ENCODE measurements around the gene VWA1.
A peak's percentile ranks its signal among the peaks of the same experiment; 100 is the strongest.

Gene VWA1

DNA sequence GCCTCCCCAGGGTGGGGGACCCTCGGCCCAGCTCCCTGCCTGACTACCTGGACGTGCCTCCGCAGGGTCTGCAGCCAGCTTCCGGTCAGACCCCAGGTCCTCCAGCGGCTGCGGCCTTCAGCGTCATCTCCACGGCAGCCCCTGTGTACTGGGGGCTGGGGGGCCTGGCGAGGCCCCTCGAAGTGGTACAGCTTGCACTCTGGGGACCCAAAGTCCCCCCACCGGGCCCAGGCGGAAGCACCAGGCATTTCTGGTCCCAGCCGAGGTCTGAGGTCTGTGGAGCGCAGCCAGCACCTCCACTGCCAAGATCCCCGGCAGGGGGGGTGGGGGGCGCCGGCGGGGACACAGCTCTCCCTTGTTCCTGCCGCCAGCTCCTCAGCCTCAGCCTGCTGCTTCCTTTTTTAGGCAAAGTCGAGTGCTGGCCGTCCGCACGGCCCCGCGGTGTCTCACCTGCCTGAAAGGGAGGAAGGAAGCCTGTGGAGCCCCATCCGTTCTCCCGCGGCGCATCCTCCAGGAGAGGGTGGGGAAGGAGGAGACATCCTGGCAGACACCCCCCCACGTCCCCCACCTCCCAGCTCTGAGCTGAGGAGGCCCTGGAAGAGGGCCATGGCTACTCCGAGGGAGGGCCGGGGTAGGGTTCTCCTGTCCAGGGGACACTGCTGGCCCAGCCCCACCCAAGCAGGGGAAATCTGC lies 1.2 kb upstream of the VWA1 start:
- Histone ChIP-seq H3K4me1 (ENCODE audit: control insufficient read depth, insufficient read depth, low read length) (peaks cover 7% of the 10 kb centered on the region), H3K9me3 (ENCODE audit: control insufficient read depth, insufficient read depth, low read length) (no peaks in the 10 kb centered on the region), H3K9ac (ENCODE audit: low read depth, low read length) (peak overlapping the region; percentile 70), H3K4me3 (ENCODE audit: low read depth, low read length) (no peak overlapping the region), H3K27me3 (ENCODE audit: control insufficient read depth, insufficient read depth, low read length) (peaks cover 3% of the 10 kb centered on the region), H3K36me3 (ENCODE audit: control insufficient read depth, insufficient read depth, low read length) (peaks cover 3% of the 10 kb centered on the region)

DNA sequence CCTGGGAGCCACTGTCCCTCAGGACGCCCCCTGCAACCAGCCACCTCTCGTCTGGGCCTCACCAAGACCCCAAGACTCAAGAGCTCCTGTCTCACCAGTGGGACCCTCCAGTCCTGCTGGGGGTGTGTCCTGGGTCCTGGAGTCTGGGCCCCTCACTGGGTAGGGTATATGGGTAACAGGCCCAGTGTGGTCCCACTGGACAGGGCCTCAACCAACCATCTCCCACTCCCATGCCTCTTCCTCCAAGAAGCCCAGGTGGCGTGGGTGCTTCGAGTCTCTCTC lies 725 bp upstream of the VWA1 start:
- peak overlapping the region; percentile 66 for H3K4me3 ChIP-seq (ENCODE audit: low read depth, low read length)
- no peaks in the 10 kb centered on the region for H3K9me3 ChIP-seq (ENCODE audit: control insufficient read depth, insufficient read depth, low read length)
- H3K9ac ChIP-seq (ENCODE audit: low read depth, low read length): peak overlapping the region; percentile 70
- H3K36me3 ChIP-seq (ENCODE audit: control insufficient read depth, insufficient read depth, low read length): peaks cover 3% of the 10 kb centered on the region
- peaks cover 7% of the 10 kb centered on the region for H3K4me1 ChIP-seq (ENCODE audit: control insufficient read depth, insufficient read depth, low read length)
- H3K27me3 ChIP-seq (ENCODE audit: control insufficient read depth, insufficient read depth, low read length): peaks cover 3% of the 10 kb centered on the region

DNA sequence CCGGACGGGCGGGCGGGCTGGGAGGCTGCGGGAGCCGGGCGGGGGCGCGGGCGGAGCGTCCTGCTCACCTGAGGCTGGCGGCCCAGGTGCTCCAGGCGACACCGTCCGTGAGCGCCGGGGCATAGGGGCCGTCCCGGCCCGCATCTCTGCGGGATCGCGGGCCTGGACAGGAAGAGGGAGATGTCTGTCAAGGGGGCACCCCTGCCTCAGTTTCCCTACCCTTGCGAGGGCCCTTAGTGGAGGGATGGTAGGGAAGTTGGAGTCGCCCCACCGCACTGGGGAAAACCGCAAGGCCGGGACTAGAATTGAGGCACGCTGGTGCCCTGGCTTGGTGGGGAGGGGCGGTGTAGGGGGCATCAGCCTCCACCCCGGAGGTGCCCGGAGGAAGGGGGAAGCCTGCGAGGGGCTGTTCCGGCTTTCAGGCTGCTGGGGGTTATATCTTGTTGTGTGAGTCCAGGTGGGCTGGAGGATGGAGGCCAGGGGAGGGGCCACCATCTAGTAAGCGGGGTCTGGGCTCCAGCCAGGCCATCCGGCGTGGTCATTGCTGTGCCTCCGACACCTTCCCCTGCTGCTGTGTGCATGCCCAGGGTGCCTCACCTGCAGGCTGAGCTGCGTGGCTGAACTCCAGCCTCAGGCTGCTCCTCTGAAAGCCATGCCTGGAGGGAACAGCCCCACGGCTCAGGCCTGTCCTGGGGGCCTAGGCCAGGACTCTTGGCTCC lies 580 bp downstream of the VWA1 start:
- Histone ChIP-seq H3K4me3 (ENCODE audit: low read depth, low read length) (peak overlapping the region; percentile 53), H3K27me3 (ENCODE audit: control insufficient read depth, insufficient read depth, low read length) (peaks cover 3% of the 10 kb centered on the region), H3K36me3 (ENCODE audit: control insufficient read depth, insufficient read depth, low read length) (peaks cover 4% of the 10 kb centered on the region), H3K9me3 (ENCODE audit: control insufficient read depth, insufficient read depth, low read length) (no peaks in the 10 kb centered on the region), H3K4me1 (ENCODE audit: control insufficient read depth, insufficient read depth, low read length) (peaks cover 7% of the 10 kb centered on the region), H3K9ac (ENCODE audit: low read depth, low read length) (peak overlapping the region; percentile 49)

- H3K4me3 ChIP-seq (ENCODE audit: low read depth, low read length): peak overlapping the region; percentile 53
- H3K9me3 ChIP-seq (ENCODE audit: control insufficient read depth, insufficient read depth, low read length): no peaks in the 10 kb centered on the region
- peaks cover 5% of the 10 kb centered on the region for H3K36me3 ChIP-seq (ENCODE audit: control insufficient read depth, insufficient read depth, low read length)
- peaks cover 7% of the 10 kb centered on the region for H3K4me1 ChIP-seq (ENCODE audit: control insufficient read depth, insufficient read depth, low read length)
- peaks cover 3% of the 10 kb centered on the region for H3K27me3 ChIP-seq (ENCODE audit: control insufficient read depth, insufficient read depth, low read length)
- peak overlapping the region; percentile 49 for H3K9ac ChIP-seq (ENCODE audit: low read depth, low read length)
Observed at GRCh38 chr1:1436630-1437032, 1.1 kb downstream of the VWA1 start.

DNA sequence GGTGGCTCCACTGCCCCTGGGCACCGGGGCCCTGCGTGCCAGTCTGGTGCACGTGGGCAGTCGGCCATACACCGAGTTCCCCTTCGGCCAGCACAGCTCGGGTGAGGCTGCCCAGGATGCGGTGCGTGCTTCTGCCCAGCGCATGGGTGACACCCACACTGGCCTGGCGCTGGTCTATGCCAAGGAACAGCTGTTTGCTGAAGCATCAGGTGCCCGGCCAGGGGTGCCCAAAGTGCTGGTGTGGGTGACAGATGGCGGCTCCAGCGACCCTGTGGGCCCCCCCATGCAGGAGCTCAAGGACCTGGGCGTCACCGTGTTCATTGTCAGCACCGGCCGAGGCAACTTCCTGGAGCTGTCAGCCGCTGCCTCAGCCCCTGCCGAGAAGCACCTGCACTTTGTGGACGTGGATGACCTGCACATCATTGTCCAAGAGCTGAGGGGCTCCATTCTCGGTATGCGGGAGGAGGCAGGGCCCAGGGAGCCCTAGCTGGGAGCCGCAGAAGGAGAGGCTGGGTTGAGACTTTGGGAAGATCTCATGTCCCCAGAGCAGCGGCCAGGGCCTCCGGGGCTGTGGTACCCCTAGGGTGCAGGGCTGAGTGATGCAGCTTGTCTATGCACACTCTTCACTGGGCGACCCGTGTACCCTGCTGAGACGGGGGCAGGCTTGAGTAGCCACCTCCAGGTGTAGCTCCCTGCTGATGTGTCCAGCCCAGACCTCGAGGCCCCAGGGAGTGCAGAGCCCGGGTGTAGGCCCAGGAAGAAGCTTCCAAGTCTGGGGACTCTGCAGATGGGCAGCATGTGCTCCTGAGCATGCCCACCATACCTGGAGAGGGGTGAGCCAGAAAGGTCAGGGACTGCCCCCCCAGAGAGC lies 1.8 kb downstream of the VWA1 start:
- Histone ChIP-seq H3K9ac (ENCODE audit: low read depth, low read length) (no peak overlapping the region), H3K4me3 (ENCODE audit: low read depth, low read length) (no peak overlapping the region), H3K4me1 (ENCODE audit: control insufficient read depth, insufficient read depth, low read length) (peaks cover 7% of the 10 kb centered on the region), H3K36me3 (ENCODE audit: control insufficient read depth, insufficient read depth, low read length) (peaks cover 5% of the 10 kb centered on the region), H3K27me3 (ENCODE audit: control insufficient read depth, insufficient read depth, low read length) (peaks cover 3% of the 10 kb centered on the region), H3K9me3 (ENCODE audit: control insufficient read depth, insufficient read depth, low read length) (no peaks in the 10 kb centered on the region)

- peaks cover 5% of the 10 kb centered on the region for H3K36me3 ChIP-seq (ENCODE audit: control insufficient read depth, insufficient read depth, low read length)
- peak overlapping the region; percentile 12 for H3K9ac ChIP-seq (ENCODE audit: low read depth, low read length)
- H3K4me1 ChIP-seq (ENCODE audit: control insufficient read depth, insufficient read depth, low read length): peaks cover 7% of the 10 kb centered on the region
- no peak overlapping the region for H3K4me3 ChIP-seq (ENCODE audit: low read depth, low read length)
- H3K27me3 ChIP-seq (ENCODE audit: control insufficient read depth, insufficient read depth, low read length): peaks cover 3% of the 10 kb centered on the region
- no peaks in the 10 kb centered on the region for H3K9me3 ChIP-seq (ENCODE audit: control insufficient read depth, insufficient read depth, low read length)
Observed at GRCh38 chr1:1437904-1438376, 2.5 kb downstream of the VWA1 start.

DNA sequence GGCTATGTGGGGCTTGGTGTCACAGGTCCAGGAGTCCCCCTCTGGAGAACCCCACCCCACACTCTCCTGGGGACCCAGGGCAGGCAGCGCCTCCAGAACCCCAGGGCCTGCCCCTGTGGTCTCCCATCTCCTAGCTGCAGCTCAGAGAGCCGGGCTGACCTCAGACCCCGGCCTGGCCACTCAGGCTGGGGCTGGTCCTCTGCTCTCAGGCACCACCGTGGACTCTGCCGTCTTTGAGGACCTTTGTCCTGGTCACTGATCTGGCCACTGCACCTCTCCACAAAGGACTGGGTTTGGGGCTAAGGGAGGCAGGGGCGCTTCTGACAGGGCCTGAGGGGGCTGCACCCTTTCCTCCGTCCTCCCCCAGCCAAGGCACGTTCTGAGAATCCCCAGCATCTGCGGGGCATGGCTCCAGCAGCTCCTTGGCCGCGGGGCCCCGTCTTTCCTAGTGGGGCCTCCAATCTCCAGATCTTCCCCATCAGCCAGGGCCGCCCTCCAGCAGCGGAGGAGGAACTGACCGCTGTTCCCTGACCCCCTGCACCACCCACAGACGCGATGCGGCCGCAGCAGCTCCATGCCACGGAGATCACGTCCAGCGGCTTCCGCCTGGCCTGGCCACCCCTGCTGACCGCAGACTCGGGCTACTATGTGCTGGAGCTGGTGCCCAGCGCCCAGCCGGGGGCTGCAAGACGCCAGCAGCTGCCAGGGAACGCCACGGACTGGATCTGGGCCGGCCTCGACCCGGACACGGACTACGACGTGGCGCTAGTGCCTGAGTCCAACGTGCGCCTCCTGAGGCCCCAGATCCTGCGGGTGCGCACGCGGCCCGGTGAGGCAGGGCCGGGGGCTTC lies 3.3 kb downstream of the VWA1 start:
- Histone ChIP-seq H3K9me3 (ENCODE audit: control insufficient read depth, insufficient read depth, low read length) (no peaks in the 10 kb centered on the region), H3K4me1 (ENCODE audit: control insufficient read depth, insufficient read depth, low read length) (peaks cover 7% of the 10 kb centered on the region), H3K9ac (ENCODE audit: low read depth, low read length) (peak overlapping the region; percentile 12), H3K27me3 (ENCODE audit: control insufficient read depth, insufficient read depth, low read length) (peaks cover 3% of the 10 kb centered on the region), H3K36me3 (ENCODE audit: control insufficient read depth, insufficient read depth, low read length) (peaks cover 5% of the 10 kb centered on the region), H3K4me3 (ENCODE audit: low read depth, low read length) (no peak overlapping the region)

DNA sequence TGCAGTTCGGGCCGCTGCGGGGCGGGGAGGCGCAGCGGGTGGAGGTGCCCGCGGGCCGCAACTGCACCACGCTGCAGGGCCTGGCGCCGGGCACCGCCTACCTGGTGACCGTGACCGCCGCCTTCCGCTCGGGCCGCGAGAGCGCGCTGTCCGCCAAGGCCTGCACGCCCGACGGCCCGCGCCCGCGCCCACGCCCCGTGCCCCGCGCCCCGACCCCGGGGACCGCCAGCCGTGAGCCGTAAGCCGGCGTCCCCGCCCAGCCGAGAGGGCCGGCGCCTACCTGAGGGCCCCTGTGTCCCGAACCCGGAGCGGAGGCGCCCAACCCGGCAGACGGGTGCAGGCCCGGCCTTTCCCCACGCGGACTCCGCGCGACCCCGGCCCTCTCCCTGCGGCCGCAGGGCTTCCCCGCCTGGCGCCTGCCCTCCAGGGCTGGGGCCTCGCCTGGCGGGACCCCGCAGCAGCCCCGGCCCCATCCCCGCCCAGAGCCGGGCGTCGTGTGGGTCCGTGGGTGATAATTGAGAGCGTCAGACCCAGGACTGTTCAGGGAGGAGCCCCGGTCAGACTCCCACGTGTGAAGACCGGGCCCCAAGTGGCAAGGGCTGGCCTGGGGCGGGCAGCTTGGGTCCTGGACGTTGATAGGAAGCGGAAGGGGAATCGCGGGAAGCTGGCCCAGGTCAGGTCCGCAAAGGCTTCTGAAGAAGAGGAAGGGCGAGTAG lies 4.2 kb downstream of the VWA1 start:
- Histone ChIP-seq H3K9me3 (ENCODE audit: control insufficient read depth, insufficient read depth, low read length) (no peaks in the 10 kb centered on the region), H3K4me1 (ENCODE audit: control insufficient read depth, insufficient read depth, low read length) (peaks cover 6% of the 10 kb centered on the region), H3K9ac (ENCODE audit: low read depth, low read length) (no peak overlapping the region), H3K27me3 (ENCODE audit: control insufficient read depth, insufficient read depth, low read length) (peaks cover 3% of the 10 kb centered on the region), H3K4me3 (ENCODE audit: low read depth, low read length) (no peak overlapping the region), H3K36me3 (ENCODE audit: control insufficient read depth, insufficient read depth, low read length) (peaks cover 5% of the 10 kb centered on the region)

GRCh38 chr1:1440262-1441001 lies 4.9 kb downstream of the VWA1 start:
- Histone ChIP-seq H3K4me1 (ENCODE audit: control insufficient read depth, insufficient read depth, low read length) (peaks cover 3% of the 10 kb centered on the region), H3K27me3 (ENCODE audit: control insufficient read depth, insufficient read depth, low read length) (peaks cover 3% of the 10 kb centered on the region), H3K9me3 (ENCODE audit: control insufficient read depth, insufficient read depth, low read length) (no peaks in the 10 kb centered on the region), H3K4me3 (ENCODE audit: low read depth, low read length) (no peak overlapping the region), H3K36me3 (ENCODE audit: control insufficient read depth, insufficient read depth, low read length) (peaks cover 5% of the 10 kb centered on the region), H3K9ac (ENCODE audit: low read depth, low read length) (no peak overlapping the region)

All from iPS-15b (cell line).